SU-DHL-6 (cell line): ENCODE measurements around the gene NRAP.

Source experiments
- CTCF ChIP-seq: fragments of 200-600 bp; sonication (generic); IDR thresholded peaks from one replicate; pipeline ENCODE4 v1.5.1; 2017; ENCODE audit warnings: antibody characterized with exemption, mild to moderate bottlenecking, low read length, moderate library complexity; ENCODE audit not compliant: insufficient read depth, poor library complexity, severe bottlenecking
- EZH2phosphoT487 ChIP-seq: fragments of 200-600 bp; sonication (generic), shearing (Covaris generic); conservative IDR thresholded peaks from 2 replicates; pipeline ENCODE4 v1.6.1; 2018; ENCODE audit warnings: mild to moderate bottlenecking, antibody characterized with exemption, low read length, moderate library complexity, mixed read lengths

DNA sequence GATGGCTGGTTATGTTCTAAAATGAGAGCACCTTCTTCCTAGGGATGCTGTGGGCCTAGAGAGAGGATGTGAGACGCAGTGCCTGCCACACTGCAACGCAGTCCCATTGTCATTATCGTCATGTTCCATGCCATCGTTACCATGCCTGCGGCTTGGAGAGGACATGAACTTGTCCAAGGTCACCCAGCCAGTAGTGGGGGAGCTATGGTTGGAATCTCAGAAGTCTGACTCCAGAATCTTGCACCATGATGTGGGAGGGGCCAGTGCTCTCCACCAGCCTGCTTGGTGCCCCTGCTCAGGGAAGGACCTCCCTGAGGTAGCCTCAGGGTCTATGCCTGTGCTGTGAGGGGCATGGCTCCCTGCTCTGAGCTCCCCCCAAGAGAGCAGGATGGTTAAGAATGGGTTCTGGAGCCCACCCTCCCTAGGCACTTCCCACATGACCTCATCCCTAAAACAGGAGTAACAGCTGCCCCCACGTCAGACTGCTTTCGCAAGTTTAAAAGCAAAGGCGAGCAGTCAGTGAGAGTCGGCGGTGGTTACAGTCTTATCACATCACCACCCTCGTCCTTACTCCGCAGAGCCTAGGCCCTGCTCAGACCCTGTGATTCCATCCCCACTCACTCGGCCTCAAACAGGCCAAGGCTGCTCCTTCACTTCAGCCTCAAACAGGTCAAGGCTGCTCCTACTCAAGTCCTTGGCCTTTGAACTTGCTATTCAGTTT, 60.6 kb downstream of the NRAP start:
- TF ChIP-seq CTCF: no peak
- TF ChIP-seq EZH2phosphoT487: no peak
